Hepatocyte (in vitro differentiated cells): ENCODE data around the gene MTFP1. TPM values are rescaled to one million over a fixed set of nuclear protein-coding genes. Genes with fewer than 3 reads are reported as not detected.
"Not testable (repeated sequence)": the region's sequence is repeated elsewhere in the genome, so short reads cannot be mapped to it uniquely, and the experiment has no call there.

ENCODE experiments used
- DNase-seq: peaks from one replicate; pipeline ENCODE4 v3.0.0-alpha.2; 2016; ENCODE audit warnings: low spot score
- H2AFZ ChIP-seq: fragments of 200-600 bp; sonication (generic); 2 replicates; pipeline ENCODE4 v1.6.0; 2016; ENCODE audit warnings: antibody characterized with exemption, mild to moderate bottlenecking
- H3K27ac ChIP-seq: fragments of 200-600 bp; sonication (generic); 2 replicates; pipeline ENCODE4 v1.5.1; 2016; ENCODE audit warnings: mild to moderate bottlenecking
- H3K27me3 ChIP-seq: fragments of 200-600 bp; sonication (generic); 2 replicates; pipeline ENCODE4 v1.6.1; 2016
- H3K36me3 ChIP-seq: fragments of 200-600 bp; sonication (generic); replicated peaks from 2 replicates; pipeline ENCODE4 v1.5.1; 2016; ENCODE audit warnings: low read depth; ENCODE audit not compliant: insufficient read depth
- H3K4me1 ChIP-seq: fragments of 200-600 bp; sonication (generic); 2 replicates; pipeline ENCODE4 v1.5.1; 2016; ENCODE audit warnings: mild to moderate bottlenecking, moderate library complexity; ENCODE audit not compliant: insufficient read depth
- H3K4me2 ChIP-seq: fragments of 200-600 bp; sonication (generic); 2 replicates; pipeline ENCODE4 v1.6.0; 2016
- H3K4me3 ChIP-seq: fragments of 200-600 bp; sonication (generic); 2 replicates; pipeline ENCODE4 v1.5.1; 2016; ENCODE audit warnings: mild to moderate bottlenecking
- H3K79me2 ChIP-seq: fragments of 200-600 bp; sonication (generic); 2 replicates; pipeline ENCODE4 v1.6.0; 2017; ENCODE audit warnings: mild to moderate bottlenecking
- H3K9me2 ChIP-seq: fragments of 200-600 bp; sonication (generic); replicated peaks from 2 replicates; pipeline ENCODE4 v1.6.0; 2017; ENCODE audit warnings: mild to moderate bottlenecking; ENCODE audit not compliant: insufficient read depth
- H3K9me3 ChIP-seq: fragments of 200-600 bp; sonication (generic); 2 replicates; pipeline ENCODE4 v1.5.1; 2016; ENCODE audit warnings: low read depth, mild to moderate bottlenecking
- H4K20me1 ChIP-seq: fragments of 200-600 bp; sonication (generic); 2 replicates; pipeline ENCODE4 v1.6.0; 2016; ENCODE audit warnings: mild to moderate bottlenecking; ENCODE audit not compliant: insufficient read depth, poor library complexity, severe bottlenecking
- CTCF ChIP-seq: fragments of 200-600 bp; sonication (generic); IDR thresholded peaks from 2 replicates; pipeline ENCODE4 v1.5.1; 2016; ENCODE audit warnings: antibody characterized with exemption, mild to moderate bottlenecking; ENCODE audit not compliant: poor library complexity
- EZH2 ChIP-seq: fragments of 200-600 bp; sonication (generic); IDR thresholded peaks from 2 replicates; pipeline ENCODE4 v1.6.1; 2016; ENCODE audit warnings: antibody characterized with exemption, mild to moderate bottlenecking, borderline replicate concordance
- EZH2phosphoT487 ChIP-seq: fragments of 200-600 bp; sonication (generic); IDR thresholded peaks from one replicate; pipeline ENCODE4 v1.6.1; 2018; ENCODE audit warnings: antibody characterized with exemption, mild to moderate bottlenecking, low read depth, moderate library complexity; ENCODE audit not compliant: unreplicated experiment, severe bottlenecking
- WGBS: methylation state at CpG from one replicate; pipeline ENCODE4 v1.1.6; 2016; ENCODE audit warnings: low lambda C conversion rate; ENCODE audit errors: missing lambda C conversion rate; 5-methylcytosine and 5-hydroxymethylcytosine counted together
- polyA plus RNA-seq: library from polyadenylated mRNA; unstranded; fragments of >200 nt; fragmentation: Nextera tagmentation; extraction: Ambion mirVana; gene quantifications from 2 replicates; pipeline ENCODE4 v1.2.1, GENCODE V29; 2016
- total RNA-seq: library from RNA; depleted of rRNA; stranded (reverse); fragments of >200 nt; gene quantifications from 2 replicates; pipeline ENCODE4 v1.2.3, GENCODE V29; 2014

MTFP1 gene
- total and polyA plus RNA-seq, 2 experiments from 2014 or later: 16.3 to 22.3 TPM

GRCh38 chr22:30400159-30400558, 25.4 kb upstream of the MTFP1 start:
- Histone ChIP-seq H3K79me2 (peaks cover 9% of the 10 kb centered on the region), H4K20me1 (no peaks in the 10 kb centered on the region), H3K9me2 (no peaks in the 10 kb centered on the region), H3K36me3 (no peaks in the 10 kb centered on the region), H3K4me3 (no peak overlapping the region), H3K27ac (no peak overlapping the region), H3K4me1 (peaks cover 5% of the 10 kb centered on the region), H3K27me3 (no peaks in the 10 kb centered on the region), H3K9me3 (no peaks in the 10 kb centered on the region), H2AFZ (no peak overlapping the region), H3K4me2 (no peak overlapping the region)
- TF ChIP-seq CTCF: no peak
- TF ChIP-seq EZH2phosphoT487: no peak
- 92% methylated on average over 1 of the region's 1 CpG for WGBS
- no peak for DNase-seq

- H3K27me3 ChIP-seq, H3K4me3 ChIP-seq, H3K4me2 ChIP-seq, H3K27ac ChIP-seq, H3K9me3 ChIP-seq, H2AFZ ChIP-seq, H3K36me3 ChIP-seq, H4K20me1 ChIP-seq, H3K4me1 ChIP-seq, H3K79me2 ChIP-seq, H3K9me2 ChIP-seq, DNase-seq: not testable (repeated sequence)
- 94% methylated on average over 3 of the region's 3 CpGs for WGBS
These were observed 24.5 kb upstream of the MTFP1 start for GRCh38 chr22:30401024-30401423.

- Histone ChIP-seq H3K4me3 (no peak overlapping the region), H3K27ac (no peak overlapping the region), H3K27me3 (no peaks in the 10 kb centered on the region), H2AFZ (no peak overlapping the region), H3K79me2 (peaks cover 6% of the 10 kb centered on the region), H3K4me1 (no peaks in the 10 kb centered on the region), H3K9me2 (no peaks in the 10 kb centered on the region), H3K9me3 (no peaks in the 10 kb centered on the region), H4K20me1 (no peaks in the 10 kb centered on the region), H3K4me2 (no peak overlapping the region), H3K36me3 (no peaks in the 10 kb centered on the region)
- no peak for DNase-seq
- WGBS: 58% methylated on average over 5 of the region's 5 CpGs
- TF ChIP-seq CTCF: no peak
- TF ChIP-seq EZH2: no peak
- TF ChIP-seq EZH2phosphoT487: no peak
These were observed 23.4 kb upstream of the MTFP1 start for GRCh38 chr22:30402028-30402765.

- not testable (repeated sequence) for H3K9me3 ChIP-seq, H3K4me2 ChIP-seq, H3K4me1 ChIP-seq, H3K79me2 ChIP-seq, H4K20me1 ChIP-seq, H3K4me3 ChIP-seq, H3K27ac ChIP-seq, H3K27me3 ChIP-seq, H3K36me3 ChIP-seq, DNase-seq, H3K9me2 ChIP-seq, H2AFZ ChIP-seq
- 95% methylated on average over 5 of the region's 5 CpGs for WGBS
These were observed 22.8 kb upstream of the MTFP1 start for GRCh38 chr22:30402766-30403104.

- TF ChIP-seq CTCF (no peak), EZH2phosphoT487 (no peak), EZH2 (no peak)
- H3K9me3 ChIP-seq: no peaks in the 10 kb centered on the region
- H3K4me3 ChIP-seq: no peak overlapping the region
- H3K36me3 ChIP-seq: no peaks in the 10 kb centered on the region
- DNase-seq: no peak
- H3K4me2 ChIP-seq: no peak overlapping the region
- H4K20me1 ChIP-seq: no peaks in the 10 kb centered on the region
- H3K27me3 ChIP-seq: no peaks in the 10 kb centered on the region
- H2AFZ ChIP-seq: no peak overlapping the region
- no peak overlapping the region for H3K27ac ChIP-seq
- H3K9me2 ChIP-seq: no peaks in the 10 kb centered on the region
- WGBS: 94% methylated on average over 6 of the region's 6 CpGs
- no peaks in the 10 kb centered on the region for H3K4me1 ChIP-seq
- no peaks in the 10 kb centered on the region for H3K79me2 ChIP-seq
These were observed 21.3 kb upstream of the MTFP1 start for GRCh38 chr22:30404307-30404706.
